ENCODE data around the gene MAST1.
A peak's percentile ranks its signal among the peaks of the same experiment; 100 is the strongest.
"Not testable (repeated sequence)": the region's sequence is repeated elsewhere in the genome, so short reads cannot be mapped to it uniquely, and the experiment has no call there.

Gene MAST1

GRCh38 chr19:12838182-12838885 lies at the start of gene MAST1:
TSS of gene MAST1 (plus strand) at chr19:12838515. CDS start at chr19:12838573, 58 bp downstream.
- no peak for DNase-seq (ENCODE audit: low spot score)

- DNase-seq (ENCODE audit: low spot score): peak; percentile 60
Observed at GRCh38 chr19:12788682-12789097, 49.6 kb upstream of the MAST1 start.

GRCh38 chr19:12789098-12789903 lies 49.0 kb upstream of the MAST1 start:
- peak; percentile 37 for DNase-seq (ENCODE audit: low spot score)

GRCh38 chr19:12789904-12790619 lies 48.3 kb upstream of the MAST1 start:
- peak; percentile 97 for DNase-seq (ENCODE audit: low spot score)

GRCh38 chr19:12790628-12791344 lies 47.5 kb upstream of the MAST1 start:
- no peak for DNase-seq (ENCODE audit: low spot score)

GRCh38 chr19:12791345-12792050 lies 46.8 kb upstream of the MAST1 start, which contains the start of gene JUNB:
TSS of gene JUNB (plus strand) at chr19:12791486. CDS start at chr19:12791772, 286 bp downstream.
- DNase-seq (ENCODE audit: low spot score): peak; percentile 97

- peak; percentile 73 for DNase-seq (ENCODE audit: low spot score)
Observed at GRCh38 chr19:12792051-12792852, 46.1 kb upstream of the MAST1 start.

GRCh38 chr19:12792853-12793289 lies 45.4 kb upstream of the MAST1 start:
- no peak for DNase-seq (ENCODE audit: low spot score)

- DNase-seq (ENCODE audit: low spot score): peak; percentile 95
Observed at GRCh38 chr19:12793290-12794195, 44.8 kb upstream of the MAST1 start.

GRCh38 chr19:12794196-12794941 lies 43.9 kb upstream of the MAST1 start:
- no peak for DNase-seq (ENCODE audit: low spot score)

- no peak for DNase-seq (ENCODE audit: low spot score)
Observed at GRCh38 chr19:12794971-12795381, 43.3 kb upstream of the MAST1 start.

- DNase-seq (ENCODE audit: low spot score): peak; percentile 82
Observed at GRCh38 chr19:12796146-12797071, 41.9 kb upstream of the MAST1 start.

GRCh38 chr19:12797141-12797587 lies 41.2 kb upstream of the MAST1 start:
- no peak for DNase-seq (ENCODE audit: low spot score)

GRCh38 chr19:12797607-12798006 lies 40.7 kb upstream of the MAST1 start:
- not testable (repeated sequence) for DNase-seq (ENCODE audit: low spot score)

GRCh38 chr19:12799742-12800465 lies 38.4 kb upstream of the MAST1 start:
- DNase-seq (ENCODE audit: low spot score): no peak

- DNase-seq (ENCODE audit: low spot score): no peak
Observed at GRCh38 chr19:12800466-12800770, 37.9 kb upstream of the MAST1 start.

Measured in CD4-positive, alpha-beta T cell treated with Interleukin-2 at 100 ng/mL for 4 hours (primary cell).